BLaER1 treated with 17β-estradiol and CSF1 and Interleukin-3, amounts not matched to agents 10 nM and 100 nM (cell line): ENCODE data around the gene TMEM179.

Experiments
- H3K27ac ChIP-seq, 11 experiments: shearing (Covaris generic); formaldehyde crosslinking; 2 replicates each; pipeline ENCODE4 v1.8.1; 2022
- H3K27me3 ChIP-seq, 11 experiments: shearing (Covaris generic); formaldehyde crosslinking; 2 replicates each; pipeline ENCODE4 v1.8.1; 2022
- H3K36me3 ChIP-seq, 11 experiments: shearing (Covaris generic); formaldehyde crosslinking; 2 replicates each; pipeline ENCODE4 v1.8.1; 2022
- H3K4me1 ChIP-seq, 10 experiments: shearing (Covaris generic); formaldehyde crosslinking; 2 replicates each; pipeline ENCODE4 v1.8.1; 2022
- H3K4me2 ChIP-seq, 11 experiments: shearing (Covaris generic); formaldehyde crosslinking; 2 replicates each; pipeline ENCODE4 v1.8.1; 2022
- H3K4me3 ChIP-seq, 10 experiments: shearing (Covaris generic); formaldehyde crosslinking; 2 replicates each; pipeline ENCODE4 v1.8.1; 2022
- H3K9ac ChIP-seq, 11 experiments: shearing (Covaris generic); formaldehyde crosslinking; 2 replicates each; pipeline ENCODE4 v1.8.1; 2022
- H3K9me3 ChIP-seq, 11 experiments: shearing (Covaris generic); formaldehyde crosslinking; replicated peaks in 1 of 11; 2 replicates each; pipeline ENCODE4 v1.8.1; 2022
- H4K20me1 ChIP-seq, 11 experiments: shearing (Covaris generic); formaldehyde crosslinking; 2 replicates each; pipeline ENCODE4 v1.8.1; 2022
- Cebpa-rat ChIP-seq, 11 experiments: shearing (Covaris generic); IDR thresholded peaks; 2 replicates each; pipeline ENCODE4 v1.8.1; 2022

Gene TMEM179

DNA sequence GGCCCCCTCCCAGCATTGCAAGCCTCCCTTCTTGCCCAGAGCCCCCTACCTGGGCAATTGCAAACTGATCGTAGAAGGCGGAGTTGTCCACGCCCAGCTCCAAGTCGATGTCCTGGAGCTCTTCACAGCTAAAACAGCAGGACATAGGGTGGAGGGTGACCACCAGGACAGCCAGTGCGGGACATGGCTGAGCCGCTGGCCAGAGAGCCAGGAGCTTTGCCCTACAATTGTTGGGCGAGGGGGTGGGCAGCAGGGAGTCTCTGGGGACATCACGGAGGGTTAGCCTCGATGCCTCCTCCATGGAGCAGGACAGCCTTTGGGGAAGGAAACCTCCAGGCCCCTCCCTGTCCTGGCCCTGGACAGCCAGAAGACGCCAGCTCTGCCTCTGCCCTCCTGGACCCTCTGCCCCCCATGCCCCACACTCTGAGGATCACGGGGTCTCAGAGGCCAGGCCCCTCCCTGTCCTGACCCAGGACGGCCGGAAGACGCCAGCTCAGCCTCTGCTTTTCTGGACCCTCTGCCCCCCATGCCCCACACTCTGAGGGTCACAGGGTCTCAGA, 9.4 kb downstream of the TMEM179 start:
- no peak for TF ChIP-seq Cebpa-rat (IDR thresholded peaks at IDR 0.05)
- no peaks in the 10 kb centered on the region for H3K36me3 ChIP-seq
- H3K4me2 ChIP-seq: peak overlapping the region in 1 of 11 experiments; percentile 10; a peak in 1 of 22 replicates
- no peak overlapping the region for H3K4me3 ChIP-seq
- H4K20me1 ChIP-seq: peaks cover 0 to 24% (median 0%) of the 10 kb centered on the region in 11 experiments; a peak in 3 of 22 replicates
- no peaks in the 10 kb centered on the region for H3K9me3 ChIP-seq
- H3K9ac ChIP-seq: no peak overlapping the region; a peak in 1 of 22 replicates
- H3K27ac ChIP-seq: no peak overlapping the region
- H3K27me3 ChIP-seq: no peaks in the 10 kb centered on the region
- H3K4me1 ChIP-seq: peaks cover 0 to 35% (median 16%) of the 10 kb centered on the region in 10 experiments; a peak in 12 of 20 replicates

DNA sequence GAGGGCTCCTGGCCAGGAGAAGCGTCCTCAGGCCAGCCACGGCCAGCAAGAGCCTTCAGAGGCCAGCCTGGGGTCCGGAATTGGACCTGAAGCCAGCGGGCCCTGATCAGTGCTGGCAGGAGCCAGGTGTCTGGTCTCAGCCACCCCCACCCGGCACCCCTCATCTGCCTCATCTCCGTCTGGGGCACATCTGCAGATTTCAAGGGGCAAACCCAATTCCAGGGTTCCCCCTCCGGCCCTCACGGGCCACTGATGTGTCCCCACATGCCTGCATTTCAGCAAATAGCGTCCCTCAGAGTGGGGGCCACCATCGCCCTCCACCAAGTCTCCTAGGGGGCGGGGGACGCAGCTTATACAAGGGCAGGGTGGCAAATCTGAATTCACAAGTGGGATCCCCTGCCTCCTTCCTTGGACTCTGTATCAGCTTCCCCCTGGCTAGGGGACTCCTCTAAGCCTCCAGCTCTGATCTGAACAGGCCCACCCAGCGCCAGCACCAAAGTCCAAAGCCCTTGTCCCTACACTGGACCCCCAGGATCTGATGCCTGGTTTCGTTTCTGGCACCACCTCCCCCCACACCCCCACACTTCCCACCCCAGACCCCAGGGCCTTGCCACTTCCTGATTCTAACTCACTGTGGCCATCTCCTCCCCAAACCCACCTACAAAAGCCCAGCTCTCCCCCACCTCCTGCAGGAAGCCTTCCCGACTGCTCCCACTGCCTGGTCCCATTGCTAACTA, 10.1 kb downstream of the TMEM179 start:
- no peak overlapping the region; a peak in 1 of 22 replicates for H3K9ac ChIP-seq
- no peak for TF ChIP-seq Cebpa-rat (IDR thresholded peaks at IDR 0.05)

DNA sequence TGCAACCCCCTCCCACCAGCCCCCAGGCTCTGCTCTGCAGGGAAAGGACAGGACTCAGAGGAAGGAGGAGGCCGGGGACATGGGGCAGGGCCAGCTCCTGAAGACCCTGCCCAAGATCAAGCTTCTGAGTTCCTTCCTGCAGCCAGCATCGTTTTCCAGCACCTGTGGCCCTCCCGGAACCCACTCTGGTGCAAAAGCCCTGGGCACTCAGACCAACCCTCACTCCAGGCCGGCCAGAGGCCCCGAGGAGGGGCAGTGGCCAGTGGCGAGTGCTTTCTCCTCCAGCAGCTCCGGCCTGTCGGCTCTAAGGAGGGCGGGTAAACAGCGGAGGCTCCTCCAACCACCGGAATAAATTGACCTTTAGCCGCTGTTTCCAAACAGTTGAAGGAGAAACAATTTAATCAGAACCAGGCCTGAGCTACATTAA, 10.8 kb downstream of the TMEM179 start:
- H3K36me3 ChIP-seq: no peaks in the 10 kb centered on the region
- no peak overlapping the region for H3K9ac ChIP-seq
- TF ChIP-seq Cebpa-rat (IDR thresholded peaks at IDR 0.05): no peak
- H4K20me1 ChIP-seq: peaks cover 0 to 24% (median 0%) of the 10 kb centered on the region in 11 experiments; a peak in 3 of 22 replicates
- no peak overlapping the region for H3K27ac ChIP-seq
- H3K4me3 ChIP-seq: no peak overlapping the region
- H3K27me3 ChIP-seq: no peaks in the 10 kb centered on the region
- no peak overlapping the region for H3K4me2 ChIP-seq
- H3K4me1 ChIP-seq: peaks cover 0 to 44% (median 23%) of the 10 kb centered on the region in 10 experiments; a peak in 17 of 20 replicates
- no peaks in the 10 kb centered on the region for H3K9me3 ChIP-seq

More for the DNA sequence above, 10.1 kb downstream of the TMEM179 start:
- H4K20me1 ChIP-seq: peaks cover 0 to 24% (median 0%) of the 10 kb centered on the region in 11 experiments; a peak in 3 of 22 replicates
- H3K4me3 ChIP-seq: no peak overlapping the region
- no peaks in the 10 kb centered on the region for H3K27me3 ChIP-seq
- H3K4me1 ChIP-seq: peaks cover 0 to 36% (median 15%) of the 10 kb centered on the region in 10 experiments; a peak in 16 of 20 replicates
- H3K27ac ChIP-seq: no peak overlapping the region
- H3K4me2 ChIP-seq: no peak overlapping the region
- H3K36me3 ChIP-seq: no peaks in the 10 kb centered on the region
- no peaks in the 10 kb centered on the region for H3K9me3 ChIP-seq

DNA sequence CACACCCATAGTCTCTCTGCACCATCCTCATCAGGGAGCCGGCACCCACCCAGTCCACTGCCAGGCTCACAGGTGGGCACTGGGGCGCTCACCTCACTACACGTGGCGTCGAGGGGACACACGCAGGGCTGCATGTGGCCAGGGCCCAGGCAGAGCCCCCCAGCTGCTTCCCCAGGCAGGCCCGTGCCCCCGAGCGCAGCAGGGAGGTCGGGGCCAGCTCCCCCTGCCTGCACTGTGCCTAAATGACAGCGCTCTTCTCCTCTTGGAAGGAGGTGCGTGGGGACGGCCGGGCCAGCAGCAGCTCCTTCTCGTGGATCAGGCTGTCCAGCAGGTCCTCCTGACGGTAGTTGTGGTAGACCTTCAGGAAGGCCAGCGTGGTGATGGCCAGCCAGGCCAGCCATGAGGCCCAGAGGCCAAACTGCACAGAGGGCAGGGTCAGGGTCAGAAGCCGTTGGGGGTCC, 11.3 kb downstream of the TMEM179 start:
- no peak overlapping the region for H3K27ac ChIP-seq
- no peaks in the 10 kb centered on the region for H3K27me3 ChIP-seq
- H4K20me1 ChIP-seq: peaks cover 0 to 27% (median 0%) of the 10 kb centered on the region in 11 experiments; a peak in 3 of 22 replicates
- H3K36me3 ChIP-seq: no peaks in the 10 kb centered on the region
- H3K9me3 ChIP-seq: no peaks in the 10 kb centered on the region
- no peak overlapping the region for H3K4me2 ChIP-seq
- peaks cover 0 to 48% (median 26%) of the 10 kb centered on the region in 10 experiments; a peak in 17 of 20 replicates for H3K4me1 ChIP-seq
- no peak overlapping the region for H3K9ac ChIP-seq
- no peak overlapping the region for H3K4me3 ChIP-seq
- no peak for TF ChIP-seq Cebpa-rat (IDR thresholded peaks at IDR 0.05)

DNA sequence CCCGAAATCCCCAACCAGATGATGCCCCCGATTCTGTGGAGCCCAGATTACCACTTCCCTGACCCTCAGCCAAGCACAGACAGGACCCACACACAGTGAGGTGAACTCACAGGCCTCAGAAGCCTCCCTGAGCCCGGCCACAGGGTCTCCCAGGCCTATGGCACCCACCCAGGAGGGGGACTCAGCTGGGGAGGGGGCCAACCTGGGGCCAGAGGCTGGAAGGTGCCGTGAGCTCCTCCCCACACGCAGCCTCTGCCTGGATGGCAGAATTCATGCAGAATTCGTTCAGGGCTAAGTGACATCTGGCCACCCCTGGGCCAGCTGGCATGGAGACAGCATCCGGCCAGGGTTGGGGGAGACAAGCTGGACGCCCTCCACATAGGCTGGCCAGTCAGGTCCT, 11.8 kb downstream of the TMEM179 start:
- Histone ChIP-seq H3K27ac (no peak overlapping the region), H3K9me3 (no peaks in the 10 kb centered on the region), H3K4me3 (no peak overlapping the region), H3K36me3 (no peaks in the 10 kb centered on the region), H3K4me1 (peaks cover 0 to 51% (median 28%) of the 10 kb centered on the region in 10 experiments; a peak in 17 of 20 replicates), H4K20me1 (peaks cover 0 to 32% (median 0%) of the 10 kb centered on the region in 11 experiments; a peak in 3 of 22 replicates), H3K27me3 (no peaks in the 10 kb centered on the region), H3K4me2 (no peak overlapping the region), H3K9ac (no peak overlapping the region)
- no peak for TF ChIP-seq Cebpa-rat (IDR thresholded peaks at IDR 0.05)

DNA sequence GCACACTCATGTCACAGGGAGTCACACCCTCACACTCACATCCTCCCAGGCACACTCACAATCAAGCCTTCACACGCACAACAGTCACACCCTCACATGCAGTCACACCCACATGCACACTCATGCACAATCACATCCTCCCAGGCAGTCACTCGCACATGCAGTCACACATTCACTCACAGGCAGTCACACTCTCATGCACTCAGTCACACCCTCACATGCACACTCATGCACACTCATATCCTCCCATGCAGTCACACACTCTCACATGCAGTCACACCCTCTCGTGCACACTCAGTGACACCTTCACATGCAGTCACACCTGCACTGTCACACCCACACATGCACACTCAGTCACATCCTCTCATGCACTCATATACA, 12.3 kb downstream of the TMEM179 start:
- Histone ChIP-seq H3K27ac (no peak overlapping the region), H3K9me3 (no peaks in the 10 kb centered on the region), H3K4me3 (no peak overlapping the region), H3K4me1 (peaks cover 0 to 56% (median 33%) of the 10 kb centered on the region in 10 experiments; a peak in 18 of 20 replicates), H3K9ac (no peak overlapping the region), H3K36me3 (no peaks in the 10 kb centered on the region), H3K4me2 (no peak overlapping the region), H3K27me3 (no peaks in the 10 kb centered on the region), H4K20me1 (peaks cover 0 to 37% (median 0%) of the 10 kb centered on the region in 11 experiments; a peak in 3 of 22 replicates)
- no peak for TF ChIP-seq Cebpa-rat (IDR thresholded peaks at IDR 0.05)

DNA sequence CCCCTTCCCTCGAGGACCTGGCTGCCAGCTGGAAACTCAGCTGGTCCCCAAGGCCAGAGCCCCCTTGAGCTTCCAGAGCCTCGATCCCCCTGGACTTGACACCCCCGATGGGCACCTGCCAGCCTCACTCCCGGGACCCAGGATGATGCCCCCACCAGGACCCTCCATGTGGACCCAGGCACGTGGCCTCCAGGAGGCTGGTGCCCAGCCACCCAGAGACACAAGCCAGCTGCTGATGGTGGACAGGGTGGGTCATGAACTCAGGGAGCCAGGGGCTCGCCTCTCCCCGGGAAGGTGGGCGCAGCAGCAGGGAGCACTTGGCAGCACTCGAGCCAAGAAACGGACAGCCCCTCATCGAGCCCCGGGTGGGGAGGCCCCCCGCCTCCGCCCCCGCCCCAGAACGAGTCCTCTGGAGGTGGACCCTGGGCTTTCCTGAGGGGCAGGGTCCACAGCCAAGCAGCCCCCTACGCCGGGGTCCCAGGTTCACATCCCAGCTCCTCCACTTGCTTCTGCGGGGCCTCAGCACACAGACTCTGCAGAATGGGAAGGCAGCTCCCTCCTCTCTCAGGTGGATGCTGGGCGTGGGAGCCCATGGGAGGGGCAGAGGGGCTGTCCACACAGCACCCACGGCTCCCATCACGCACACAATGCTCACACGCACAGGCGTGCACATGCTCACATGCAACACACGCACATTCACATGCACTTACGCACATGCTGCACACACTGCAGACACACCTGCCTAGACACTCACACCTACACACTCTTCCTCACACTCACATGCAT, 12.9 kb downstream of the TMEM179 start:
- Histone ChIP-seq H3K4me1 (peaks cover 0 to 61% (median 35%) of the 10 kb centered on the region in 10 experiments; a peak in 18 of 20 replicates), H3K27me3 (no peaks in the 10 kb centered on the region), H3K9ac (no peak overlapping the region; a peak in 1 of 22 replicates), H4K20me1 (peaks cover 0 to 37% (median 0%) of the 10 kb centered on the region in 11 experiments; a peak in 4 of 22 replicates), H3K36me3 (no peaks in the 10 kb centered on the region), H3K9me3 (no peaks in the 10 kb centered on the region), H3K4me3 (no peak overlapping the region), H3K4me2 (peak overlapping the region in 1 of 11 experiments; percentile 50; a peak in 1 of 22 replicates), H3K27ac (no peak overlapping the region)
- no peak for TF ChIP-seq Cebpa-rat (IDR thresholded peaks at IDR 0.05)

DNA sequence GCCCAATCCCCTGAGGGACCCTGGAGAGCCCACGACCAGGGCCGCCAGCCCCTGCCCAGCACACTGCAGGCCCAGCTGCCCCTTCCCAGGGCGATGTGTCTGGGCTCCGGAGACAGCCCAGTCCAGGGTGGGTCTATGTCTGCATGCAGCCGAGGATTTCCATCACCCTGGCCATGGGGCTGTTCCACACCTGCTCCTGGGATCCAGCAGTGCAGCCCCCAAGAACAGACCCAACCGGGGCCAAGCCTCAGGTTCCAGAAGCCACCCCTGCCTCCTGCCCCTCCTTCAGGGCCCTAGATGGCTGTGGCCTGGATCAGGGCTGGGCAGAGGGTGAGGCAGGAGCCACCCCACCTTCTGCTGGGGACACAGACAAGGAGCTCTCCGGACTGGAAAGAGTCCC, 13.5 kb downstream of the TMEM179 start:
- Histone ChIP-seq H3K4me1 (peaks cover 0 to 56% (median 33%) of the 10 kb centered on the region in 10 experiments; a peak in 18 of 20 replicates), H3K27ac (no peak overlapping the region), H3K9ac (peak overlapping the region in 2 of 11 experiments; percentile 7 to 41; a peak in 2 of 22 replicates), H3K27me3 (no peaks in the 10 kb centered on the region), H4K20me1 (peaks cover 0 to 37% (median 0%) of the 10 kb centered on the region in 11 experiments; a peak in 4 of 22 replicates), H3K36me3 (no peaks in the 10 kb centered on the region), H3K4me2 (peak overlapping the region in 8 of 11 experiments; percentile 16 to 56 (median 41); a peak in 11 of 22 replicates), H3K4me3 (no peak overlapping the region), H3K9me3 (no peaks in the 10 kb centered on the region)
- TF ChIP-seq Cebpa-rat (IDR thresholded peaks at IDR 0.05): no peak
